ENCODE results near the gene BNC2. TPM values are rescaled to one million over a fixed set of nuclear protein-coding genes. Genes with fewer than 3 reads are reported as not detected.

BNC2 gene
- total and polyA plus RNA-seq, 2 of the 13 experiments (the other 11 are each of a cell fraction or from before 2014, with no cell fraction given), result not detected

GRCh38 chr9:16681652-16681987, 188.8 kb downstream of the BNC2 start (continued):
- TF ChIP-seq PRDM15 (CRISPR knock-in tag; IDR thresholded peaks at IDR 0.05), result no peak
- no peak for TF ChIP-seq RARG (CRISPR knock-in tag; IDR thresholded peaks at IDR 0.05; ENCODE audit: low read depth)

- intact Hi-C loops (cut with micrococcal nuclease; ENCODE audit: unreplicated experiment), result no loop called here
- Histone ChIP-seq H3K79me2 (ENCODE audit: insufficient read depth, low read length) (no peaks in the 10 kb centered on the region), H3K9ac (ENCODE audit: insufficient read depth, low read depth, low read length) (no peak overlapping the region), H3K9me3 (ENCODE audit: low read length) (no peaks in the 10 kb centered on the region), H3K27me3 (ENCODE audit: control insufficient read depth in 1 of 2, insufficient read depth in 2 of 2, low read length in 2 of 2) (0 out of 5 replicates have a peak, but pooled peaks cover 0 to 2% of the 10 kb centered on the region in 2 experiments), H4K20me1 (ENCODE audit: insufficient read depth, low read length) (no peaks in the 10 kb centered on the region), H3K4me3 (replicated peaks in 1 of 3; ENCODE audit: insufficient read depth in 1 of 3, low read depth in 2 of 3, low read length in 3 of 3) (no peak overlapping the region), H3K4me2 (ENCODE audit: low read depth, low read length) (no peak overlapping the region), H2AFZ (ENCODE audit: low read length) (no peak overlapping the region), H3K27ac (ENCODE audit: extremely low read length, insufficient read depth, low read length) (no peak overlapping the region), H3K4me1 (ENCODE audit: insufficient read depth, low read length) (no peaks in the 10 kb centered on the region), H3K36me3 (replicated peaks in 1 of 2; ENCODE audit: control insufficient read depth in 1 of 2, insufficient read depth in 2 of 2, low read length in 2 of 2) (no peaks in the 10 kb centered on the region)
- no TSS peak for BruUV-seq (replicated peaks)
- ChIA-PET POLR2A (no interaction called here), CTCF (ENCODE audit: low intra/inter-chr PET ratio, low total read pairs) (no interaction called here)
- DNase-seq (ENCODE audit: low spot score) (no peak), FAIRE-seq (no peak), ATAC-seq (no peak)
- WGBS (ENCODE audit: low lambda C conversion rate), result 15% methylated on average over 5 of the region's 5 CpGs
- in situ Hi-C loops (cut with HindIII; ENCODE audit: extremely low pct_ligation_motif_present, low pct_unique_long_range_greater_than_20kb), result no loop called here
- TF ChIP-seq ZNF468 (CRISPR knock-in tag; IDR thresholded peaks at IDR 0.05) (no peak), ETV6 (CRISPR knock-in tag; conservative IDR thresholded peaks at IDR 0.05) (no peak), ZNF30 (CRISPR knock-in tag; IDR thresholded peaks at IDR 0.05) (no peak), USF2 (IDR thresholded peaks at IDR 0.05; ENCODE audit: low read depth, low read length) (no peak), USF2 (CRISPR knock-in tag; IDR thresholded peaks at IDR 0.05; ENCODE audit: borderline replicate concordance) (no peak), ZNF546 (CRISPR knock-in tag; conservative IDR thresholded peaks at IDR 0.05) (no peak), YEATS4 (CRISPR knock-in tag; IDR thresholded peaks at IDR 0.05; ENCODE audit: borderline replicate concordance) (no peak), HNF4G (IDR thresholded peaks at IDR 0.05; ENCODE audit: borderline replicate concordance, low read depth, low read length) (no peak), HNF4G (CRISPR knock-in tag; IDR thresholded peaks at IDR 0.05; ENCODE audit: borderline replicate concordance, low read depth) (no peak), MLLT10 (CRISPR knock-in tag; IDR thresholded peaks at IDR 0.05) (no peak), ZMAT5 (CRISPR knock-in tag; IDR thresholded peaks at IDR 0.05; ENCODE audit: borderline replicate concordance, low read depth) (no peak), SKIL (CRISPR knock-in tag; IDR thresholded peaks at IDR 0.05; ENCODE audit: borderline replicate concordance) (no peak), ZNF660 (CRISPR knock-in tag; IDR thresholded peaks at IDR 0.05; ENCODE audit: borderline replicate concordance, low read depth) (no peak)
These were observed 189.4 kb downstream of the BNC2 start for GRCh38 chr9:16680975-16681651.
